ENCODE measurements around the gene PTPRA. TPM values are rescaled to one million over a fixed set of nuclear protein-coding genes. Genes with fewer than 3 reads are reported as not detected.

The PTPRA gene
- total and polyA plus RNA-seq, 2 donors from 2014 or later: 33.1 to 70.3 TPM

- Histone ChIP-seq H3K9me3 (ENCODE audit: control insufficient read depth in 2 of 3, insufficient read depth in 1 of 3, low read length in 3 of 3) (no peaks in the 10 kb centered on the region), H3K4me1 (ENCODE audit: control insufficient read depth in 2 of 3, insufficient read depth in 2 of 3, low read depth in 1 of 3, low read length in 3 of 3) (no peaks in the 10 kb centered on the region), H3K9ac (ENCODE audit: low read length in 3 of 3) (no peak overlapping the region), H3K27me3 (ENCODE audit: control insufficient read depth, insufficient read depth, low read length) (peaks cover 3% of the 10 kb centered on the region), H3K4me3 (ENCODE audit: low read length in 3 of 3) (no peak overlapping the region), H3K36me3 (ENCODE audit: control insufficient read depth in 2 of 3, insufficient read depth in 3 of 3, low read length in 3 of 3) (no peaks in the 10 kb centered on the region), H3K27ac (ENCODE audit: low read depth in 2 of 2, low read length in 2 of 2) (no peak overlapping the region)
- FAIRE-seq: no peak
- no peak for DNase-seq
- TF ChIP-seq, protein P1, sequence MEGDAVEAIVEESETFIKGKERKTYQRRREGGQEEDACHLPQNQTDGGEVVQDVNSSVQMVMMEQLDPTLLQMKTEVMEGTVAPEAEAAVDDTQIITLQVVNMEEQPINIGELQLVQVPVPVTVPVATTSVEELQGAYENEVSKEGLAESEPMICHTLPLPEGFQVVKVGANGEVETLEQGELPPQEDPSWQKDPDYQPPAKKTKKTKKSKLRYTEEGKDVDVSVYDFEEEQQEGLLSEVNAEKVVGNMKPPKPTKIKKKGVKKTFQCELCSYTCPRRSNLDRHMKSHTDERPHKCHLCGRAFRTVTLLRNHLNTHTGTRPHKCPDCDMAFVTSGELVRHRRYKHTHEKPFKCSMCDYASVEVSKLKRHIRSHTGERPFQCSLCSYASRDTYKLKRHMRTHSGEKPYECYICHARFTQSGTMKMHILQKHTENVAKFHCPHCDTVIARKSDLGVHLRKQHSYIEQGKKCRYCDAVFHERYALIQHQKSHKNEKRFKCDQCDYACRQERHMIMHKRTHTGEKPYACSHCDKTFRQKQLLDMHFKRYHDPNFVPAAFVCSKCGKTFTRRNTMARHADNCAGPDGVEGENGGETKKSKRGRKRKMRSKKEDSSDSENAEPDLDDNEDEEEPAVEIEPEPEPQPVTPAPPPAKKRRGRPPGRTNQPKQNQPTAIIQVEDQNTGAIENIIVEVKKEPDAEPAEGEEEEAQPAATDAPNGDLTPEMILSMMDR (IDR thresholded peaks at IDR 0.05; ENCODE audit: borderline replicate concordance, extremely low read depth, insufficient read depth): no peak
- intact Hi-C loops (cut with DNase I): no loop called here
Observed at GRCh38 chr20:3070725-3071124, 197.4 kb downstream of the PTPRA start.

- no peaks in the 10 kb centered on the region for H3K4me1 ChIP-seq (ENCODE audit: control insufficient read depth in 2 of 3, insufficient read depth in 2 of 3, low read depth in 1 of 3, low read length in 3 of 3)
- intact Hi-C loops (cut with DNase I): no loop called here
- peak in 1 of 5 donors; percentile 67 for DNase-seq
- no peak overlapping the region for H3K27ac ChIP-seq (ENCODE audit: low read depth in 2 of 2, low read length in 2 of 2)
- no peaks in the 10 kb centered on the region for H3K9me3 ChIP-seq (ENCODE audit: control insufficient read depth in 2 of 3, insufficient read depth in 1 of 3, low read length in 3 of 3)
- no peak overlapping the region for H3K4me3 ChIP-seq (ENCODE audit: low read length in 3 of 3)
- no peaks in the 10 kb centered on the region for H3K36me3 ChIP-seq (ENCODE audit: control insufficient read depth in 2 of 3, insufficient read depth in 3 of 3, low read length in 3 of 3)
- no peak overlapping the region for H3K9ac ChIP-seq (ENCODE audit: low read length in 3 of 3)
- FAIRE-seq: no peak
- TF ChIP-seq, protein P1 (IDR thresholded peaks at IDR 0.05; ENCODE audit: borderline replicate concordance, extremely low read depth, insufficient read depth): no peak
- peaks cover 3% of the 10 kb centered on the region for H3K27me3 ChIP-seq (ENCODE audit: control insufficient read depth, insufficient read depth, low read length)
Observed at GRCh38 chr20:3071266-3071609, 198.0 kb downstream of the PTPRA start.

DNA sequence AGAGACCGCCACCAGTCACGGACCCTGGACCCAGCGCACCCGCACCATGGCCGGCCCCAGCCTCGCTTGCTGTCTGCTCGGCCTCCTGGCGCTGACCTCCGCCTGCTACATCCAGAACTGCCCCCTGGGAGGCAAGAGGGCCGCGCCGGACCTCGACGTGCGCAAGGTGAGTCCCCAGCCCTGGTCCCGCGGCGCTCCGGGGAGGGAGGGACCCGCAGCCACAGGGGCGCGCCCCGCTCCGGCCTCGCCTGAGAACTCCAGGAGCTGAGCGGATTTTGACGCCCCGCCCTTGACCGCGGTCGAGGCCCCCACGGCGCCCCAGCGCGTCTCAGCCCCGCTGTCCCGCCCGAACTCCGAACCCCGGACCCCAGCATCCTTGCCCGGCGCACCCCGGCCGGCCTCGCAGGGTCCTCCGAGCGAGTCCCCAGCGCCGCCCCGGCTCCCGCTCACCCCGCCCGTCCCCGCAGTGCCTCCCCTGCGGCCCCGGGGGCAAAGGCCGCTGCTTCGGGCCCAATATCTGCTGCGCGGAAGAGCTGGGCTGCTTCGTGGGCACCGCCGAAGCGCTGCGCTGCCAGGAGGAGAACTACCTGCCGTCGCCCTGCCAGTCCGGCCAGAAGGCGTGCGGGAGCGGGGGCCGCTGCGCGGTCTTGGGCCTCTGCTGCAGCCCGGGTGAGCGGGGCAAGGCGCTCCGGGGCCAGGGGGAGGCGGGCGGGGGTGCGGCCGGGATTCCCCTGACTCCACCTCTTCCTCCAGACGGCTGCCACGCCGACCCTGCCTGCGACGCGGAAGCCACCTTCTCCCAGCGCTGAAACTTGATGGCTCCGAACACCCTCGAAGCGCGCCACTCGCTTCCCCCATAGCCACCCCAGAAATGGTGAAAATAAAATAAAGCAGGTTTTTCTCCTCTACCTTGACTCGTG lies 198.6 kb downstream of the PTPRA start, which contains the start of gene OXT:
Gene OXT (plus strand): TSS at position 11 of the 920 bp plus-strand sequence. CDS start 36 bp downstream, at position 47.
- intact Hi-C loops (cut with DNase I): no loop called here
- no peaks in the 10 kb centered on the region for H3K9me3 ChIP-seq (ENCODE audit: control insufficient read depth in 2 of 3, insufficient read depth in 1 of 3, low read length in 3 of 3)
- FAIRE-seq: no peak
- H3K9ac ChIP-seq (ENCODE audit: low read length in 3 of 3): no peak within 1 kb of the TSS
- DNase-seq: peak in 4 of 5 donors; percentile 46 to 84 (median 58)
- H3K27ac ChIP-seq (ENCODE audit: low read depth in 2 of 2, low read length in 2 of 2): no peak within 1 kb of the TSS
- H3K36me3 ChIP-seq (ENCODE audit: control insufficient read depth in 2 of 3, insufficient read depth in 3 of 3, low read length in 3 of 3): no peaks in the 10 kb centered on the region
- H3K27me3 ChIP-seq (ENCODE audit: control insufficient read depth, insufficient read depth, low read length): peaks cover 3% of the 10 kb centered on the region
- no peaks in the 10 kb centered on the region for H3K4me1 ChIP-seq (ENCODE audit: control insufficient read depth in 2 of 3, insufficient read depth in 2 of 3, low read depth in 1 of 3, low read length in 3 of 3)
- no peak within 1 kb of the TSS for H3K4me3 ChIP-seq (ENCODE audit: low read length in 3 of 3)
- TF ChIP-seq, protein P1 (IDR thresholded peaks at IDR 0.05; ENCODE audit: borderline replicate concordance, extremely low read depth, insufficient read depth): no peak
